GM23248 (cell line): ENCODE measurements around the gene CGAS.

Source experiments
- EZH2 ChIP-seq: fragments of 200-600 bp; sonication (generic); IDR thresholded peaks from 2 replicates; pipeline ENCODE4 v1.6.1; 2018; ENCODE audit warnings: antibody characterized with exemption, mild to moderate bottlenecking; ENCODE audit not compliant: insufficient read depth, poor library complexity, severe bottlenecking
- EZH2phosphoT487 ChIP-seq: fragments of 200-600 bp; sonication (generic); IDR thresholded peaks from 2 replicates; pipeline ENCODE4 v1.6.1; 2018; ENCODE audit warnings: antibody characterized with exemption, moderate library complexity, mild to moderate bottlenecking, low read depth; ENCODE audit not compliant: insufficient read depth

DNA sequence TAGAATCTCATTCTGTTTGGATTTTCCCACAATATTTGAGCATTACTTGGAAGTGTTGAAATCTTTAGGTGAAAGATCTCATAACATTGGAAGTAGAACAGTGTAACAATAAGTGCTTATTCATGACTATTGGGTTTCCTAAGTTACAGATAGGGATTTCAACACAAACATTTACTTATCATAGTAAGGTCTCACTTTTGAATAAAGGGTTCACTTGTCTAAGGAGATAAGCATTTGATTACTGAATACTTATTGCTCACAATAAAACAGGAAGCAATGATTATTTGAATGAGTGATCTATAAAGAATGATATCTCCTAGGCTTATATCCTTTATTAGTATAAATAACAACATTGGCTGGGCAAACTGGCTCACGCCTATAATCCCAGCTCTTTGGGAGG lies 42.7 kb downstream of the CGAS start:
- TF ChIP-seq EZH2 (no peak), EZH2phosphoT487 (no peak)
